Osteocyte (in vitro differentiated cells): ENCODE results near the gene C1orf115. TPM values are rescaled to one million over a fixed set of nuclear protein-coding genes. Genes with fewer than 3 reads are reported as not detected.
A peak's percentile ranks its signal among the peaks of the same experiment; 100 is the strongest.

Source experiments
- DNase-seq: peaks from one replicate; pipeline ENCODE4 v3.0.0; 2021; ENCODE audit warnings: mixed read lengths; ENCODE audit not compliant: unreplicated experiment; ENCODE audit errors: extremely low spot score
- H3K27ac Mint-ChIP-seq: one replicate; pipeline ENCODE4 v1.8.0; 2021; ENCODE audit warnings: mild to moderate bottlenecking, mixed read lengths; ENCODE audit not compliant: unreplicated experiment
- H3K27me3 Mint-ChIP-seq: one replicate; pipeline ENCODE4 v1.8.0; 2021; ENCODE audit warnings: mixed read lengths; ENCODE audit not compliant: unreplicated experiment
- H3K36me3 Mint-ChIP-seq: one replicate; pipeline ENCODE4 v1.8.0; 2021; ENCODE audit warnings: mixed read lengths; ENCODE audit not compliant: unreplicated experiment
- H3K4me1 Mint-ChIP-seq: one replicate; pipeline ENCODE4 v1.8.0; 2021; ENCODE audit warnings: mixed read lengths; ENCODE audit not compliant: unreplicated experiment
- H3K4me3 Mint-ChIP-seq: one replicate; pipeline ENCODE4 v1.8.0; 2021; ENCODE audit warnings: mild to moderate bottlenecking, moderate library complexity, mixed read lengths; ENCODE audit not compliant: unreplicated experiment
- H3K9me3 Mint-ChIP-seq: one replicate; pipeline ENCODE4 v1.8.0; 2021; ENCODE audit warnings: mixed read lengths; ENCODE audit not compliant: unreplicated experiment
- total RNA-seq: library from RNA; stranded (reverse); gene quantifications from 2 replicates; pipeline ENCODE4 v1.2.1, GENCODE V29; 2021
- TF ChIP-seq, protein P1 (sequence below): fragments of 200-600 bp; sonication (generic); IDR thresholded peaks from 2 replicates; pipeline ENCODE4 v1.5.0; 2021; ENCODE audit warnings: antibody characterized with exemption, mild to moderate bottlenecking, moderate library complexity

The C1orf115 gene
- total RNA-seq, 1 donor from 2014 or later = 5.6 TPM

DNA sequence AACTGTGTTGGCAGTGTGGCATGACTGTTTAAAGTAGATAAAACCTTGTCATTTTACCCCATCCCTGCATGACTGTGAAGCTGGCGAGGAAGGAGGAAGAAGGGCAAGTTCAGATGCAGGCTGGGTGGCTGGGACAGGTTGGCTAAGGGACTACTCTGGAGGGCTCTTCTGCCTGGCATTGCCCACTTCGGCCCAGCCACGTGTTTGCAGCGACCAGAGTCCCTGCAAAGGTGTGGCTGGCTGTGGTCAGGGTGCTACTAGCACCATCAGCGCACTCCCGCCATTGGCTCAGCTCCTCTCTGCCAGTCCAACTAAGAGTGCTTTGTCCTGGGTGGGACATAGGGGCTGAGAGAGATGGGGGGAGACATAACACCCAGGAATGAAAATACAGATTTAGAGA, 7.2 kb downstream of the C1orf115 start:
- peaks cover 9% of the 10 kb centered on the region for H3K4me1 Mint-ChIP-seq
- peak; percentile 67 for DNase-seq
- peaks cover 2% of the 10 kb centered on the region for H3K36me3 Mint-ChIP-seq
- H3K9me3 Mint-ChIP-seq = no peaks in the 10 kb centered on the region
- no peak overlapping the region for H3K4me3 Mint-ChIP-seq
- no peak overlapping the region for H3K27ac Mint-ChIP-seq
- TF ChIP-seq, protein P1, sequence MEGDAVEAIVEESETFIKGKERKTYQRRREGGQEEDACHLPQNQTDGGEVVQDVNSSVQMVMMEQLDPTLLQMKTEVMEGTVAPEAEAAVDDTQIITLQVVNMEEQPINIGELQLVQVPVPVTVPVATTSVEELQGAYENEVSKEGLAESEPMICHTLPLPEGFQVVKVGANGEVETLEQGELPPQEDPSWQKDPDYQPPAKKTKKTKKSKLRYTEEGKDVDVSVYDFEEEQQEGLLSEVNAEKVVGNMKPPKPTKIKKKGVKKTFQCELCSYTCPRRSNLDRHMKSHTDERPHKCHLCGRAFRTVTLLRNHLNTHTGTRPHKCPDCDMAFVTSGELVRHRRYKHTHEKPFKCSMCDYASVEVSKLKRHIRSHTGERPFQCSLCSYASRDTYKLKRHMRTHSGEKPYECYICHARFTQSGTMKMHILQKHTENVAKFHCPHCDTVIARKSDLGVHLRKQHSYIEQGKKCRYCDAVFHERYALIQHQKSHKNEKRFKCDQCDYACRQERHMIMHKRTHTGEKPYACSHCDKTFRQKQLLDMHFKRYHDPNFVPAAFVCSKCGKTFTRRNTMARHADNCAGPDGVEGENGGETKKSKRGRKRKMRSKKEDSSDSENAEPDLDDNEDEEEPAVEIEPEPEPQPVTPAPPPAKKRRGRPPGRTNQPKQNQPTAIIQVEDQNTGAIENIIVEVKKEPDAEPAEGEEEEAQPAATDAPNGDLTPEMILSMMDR = no peak
- peaks cover 4% of the 10 kb centered on the region for H3K27me3 Mint-ChIP-seq

DNA sequence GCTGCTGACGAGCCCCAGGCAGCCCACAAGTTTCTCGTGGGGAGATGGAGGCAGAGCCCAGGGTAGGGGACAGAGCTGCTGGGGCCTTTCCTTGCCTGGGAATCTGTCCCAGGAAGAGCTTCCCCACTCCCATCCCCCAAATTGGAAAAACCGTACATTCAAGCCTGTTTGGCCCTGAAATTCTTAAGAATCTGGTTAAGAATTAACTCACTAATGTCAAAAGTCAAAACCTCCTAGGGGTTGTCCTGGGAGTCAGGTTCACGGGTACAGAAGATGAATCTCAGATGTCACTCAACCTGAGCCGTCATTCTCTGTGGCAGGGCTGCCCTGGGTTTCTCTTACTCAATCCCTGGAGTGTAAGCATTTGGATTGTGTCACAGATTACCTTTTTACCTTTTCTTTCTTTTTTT, 8.4 kb downstream of the C1orf115 start:
- Mint-ChIP-seq H3K4me1 (peaks cover 9% of the 10 kb centered on the region), H3K27ac (no peak overlapping the region), H3K36me3 (peaks cover 2% of the 10 kb centered on the region), H3K9me3 (no peaks in the 10 kb centered on the region), H3K27me3 (peaks cover 6% of the 10 kb centered on the region), H3K4me3 (no peak overlapping the region)
- TF ChIP-seq, protein P1 = no peak
- peak; percentile 8 for DNase-seq

DNA sequence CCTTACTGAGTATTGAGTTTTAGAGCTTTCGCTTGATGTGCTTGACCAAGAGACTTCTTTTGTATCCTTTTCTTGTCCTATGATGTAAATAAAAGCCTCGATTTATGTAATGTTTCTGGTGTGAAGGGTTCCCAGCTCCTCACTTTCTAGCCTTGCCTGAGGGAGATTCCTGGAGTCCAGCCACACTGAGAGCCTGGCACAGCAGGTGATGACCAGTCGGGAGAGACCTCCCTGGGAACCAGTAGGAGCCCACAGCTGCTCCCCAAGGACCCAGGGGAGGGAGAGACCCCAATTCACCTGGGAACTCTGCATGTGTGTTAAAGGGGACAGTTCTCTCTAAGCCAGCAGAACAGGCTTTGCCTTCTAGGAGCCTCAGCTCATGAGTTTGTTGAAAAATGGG, 8.9 kb downstream of the C1orf115 start:
- peaks cover 9% of the 10 kb centered on the region for H3K4me1 Mint-ChIP-seq
- TF ChIP-seq, protein P1 = no peak
- no peak overlapping the region for H3K27ac Mint-ChIP-seq
- DNase-seq = peak; percentile 76
- peaks cover 2% of the 10 kb centered on the region for H3K36me3 Mint-ChIP-seq
- no peak overlapping the region for H3K4me3 Mint-ChIP-seq
- H3K9me3 Mint-ChIP-seq = no peaks in the 10 kb centered on the region
- H3K27me3 Mint-ChIP-seq = peaks cover 6% of the 10 kb centered on the region

DNA sequence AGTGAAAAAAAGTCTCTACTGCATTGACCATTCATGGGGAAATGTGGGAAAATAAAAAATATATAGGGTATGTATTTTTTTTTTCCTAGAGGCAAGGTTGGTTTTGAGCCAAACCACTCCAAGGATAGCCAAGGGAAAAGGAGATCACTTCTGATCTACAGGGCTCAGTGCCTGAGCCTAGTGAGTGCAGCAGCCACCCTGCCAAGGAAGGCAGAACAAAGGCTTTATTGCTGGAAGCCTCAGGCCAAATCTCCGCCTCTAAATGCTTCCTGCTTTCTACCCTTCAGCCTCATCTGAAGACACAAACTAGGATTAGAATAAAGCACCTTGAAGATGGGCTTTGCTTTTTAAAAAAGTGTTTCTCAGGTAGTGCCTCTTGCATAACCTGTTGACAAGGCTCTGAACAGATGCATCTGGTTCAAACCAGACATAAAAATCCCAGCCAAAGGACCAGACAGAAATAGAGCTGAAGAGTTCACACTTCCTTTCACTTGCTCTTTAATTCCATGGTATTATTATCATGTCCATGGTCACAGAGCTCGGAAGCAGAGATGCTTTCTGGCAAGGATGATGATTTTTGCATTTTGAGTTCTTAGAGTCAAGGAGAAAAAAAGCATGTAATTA, 10.5 kb downstream of the C1orf115 start:
- peaks cover 6% of the 10 kb centered on the region for H3K27me3 Mint-ChIP-seq
- no peak overlapping the region for H3K27ac Mint-ChIP-seq
- H3K36me3 Mint-ChIP-seq = peaks cover 2% of the 10 kb centered on the region
- no peak overlapping the region for H3K4me3 Mint-ChIP-seq
- DNase-seq = peak; percentile 2
- peaks cover 9% of the 10 kb centered on the region for H3K4me1 Mint-ChIP-seq
- TF ChIP-seq, protein P1 = no peak
- H3K9me3 Mint-ChIP-seq = no peaks in the 10 kb centered on the region

DNA sequence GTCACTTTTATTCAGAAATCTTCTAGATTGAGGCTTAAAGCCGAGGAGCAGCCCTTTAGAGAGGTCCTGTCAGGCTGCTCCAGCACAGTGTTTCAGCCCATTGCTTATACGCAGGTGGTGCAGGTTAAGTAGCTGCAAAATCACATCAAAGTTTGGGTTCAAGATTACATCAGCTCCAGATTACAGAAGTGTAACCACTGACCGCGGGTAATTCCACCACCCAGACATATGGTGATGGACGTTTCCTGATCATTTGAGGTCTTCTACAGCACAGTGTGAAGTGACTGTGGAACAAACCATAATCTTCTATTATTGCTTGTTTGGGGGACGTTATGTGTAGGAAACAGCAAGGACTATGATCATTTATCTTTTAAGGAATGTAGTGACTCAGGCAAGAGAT, 11.8 kb downstream of the C1orf115 start:
- H3K36me3 Mint-ChIP-seq = peaks cover 2% of the 10 kb centered on the region
- TF ChIP-seq, protein P1 = no peak
- DNase-seq = peak; percentile 40
- H3K9me3 Mint-ChIP-seq = no peaks in the 10 kb centered on the region
- H3K27ac Mint-ChIP-seq = no peak overlapping the region
- peaks cover 9% of the 10 kb centered on the region for H3K4me1 Mint-ChIP-seq
- no peak overlapping the region for H3K4me3 Mint-ChIP-seq
- H3K27me3 Mint-ChIP-seq = peaks cover 6% of the 10 kb centered on the region
